SK-N-SH (cell line): ENCODE results near the gene SNX6. TPM values are rescaled to one million over a fixed set of nuclear protein-coding genes. Genes with fewer than 3 reads are reported as not detected.

ENCODE experiments used
- CTCF ChIA-PET: fragments of 300-600, 350-600 bp; formaldehyde crosslinking; extraction: SDS; loops from one replicate; lab custom pipeline; 2021; lab: Yijun Ruan, JAX
- POLR2A ChIA-PET: fragments of 350-600 bp; sonication (Branson Sonifier 250); formaldehyde crosslinking; extraction: SDS; loops from one replicate; lab custom pipeline; 2020; ENCODE audit warnings: antibody characterized with exemption, inconsistent platforms; lab: Yijun Ruan, JAX
- DNase-seq: peaks from one replicate; pipeline ENCODE4 v3.0.0; 2012
- H2AFZ ChIP-seq: fragments of 200-600 bp; sonication (generic); 2 replicates; pipeline ENCODE4 v1.8.1; 2016; ENCODE audit warnings: antibody characterized with exemption, mild to moderate bottlenecking, low read depth
- H3F3A ChIP-seq: fragments of 200-600 bp; sonication (generic); replicated peaks from 2 replicates; pipeline ENCODE3; 2016; ENCODE audit warnings: antibody characterized with exemption, mild to moderate bottlenecking; ENCODE audit not compliant: insufficient read depth
- H3K27ac ChIP-seq, 2 experiments: fragments of 200-500 bp in 1 of 2; fragments of 200-600 bp in 1 of 2; sonication (Bioruptor generic) in 1 of 2; sonication (generic), shearing (Covaris generic) in 1 of 2; 2 replicates each; pipeline versions ENCODE4 v1.5.1 to v1.6.1; 2014 to 2016; ENCODE audit warnings: low read depth in 2 of 2, inconsistent platforms in 1 of 2, low read length in 1 of 2, mild to moderate bottlenecking in 1 of 2, mixed read lengths in 1 of 2
- H3K27me3 ChIP-seq: fragments of 200-600 bp; sonication (generic), shearing (Covaris generic); 2 replicates; pipeline ENCODE4 v1.6.1; 2016; ENCODE audit warnings: mixed run types; ENCODE audit not compliant: insufficient read depth
- H3K36me3 ChIP-seq, 2 experiments: fragments of 200-500 bp in 1 of 2; fragments of 200-600 bp in 1 of 2; sonication (Bioruptor generic) in 1 of 2; sonication (generic) in 1 of 2; replicated peaks in 1 of 2; 2 replicates each; pipeline versions ENCODE3 to v1.5.1; 2014 to 2016; ENCODE audit warnings: low read length in 1 of 2, mild to moderate bottlenecking in 1 of 2; ENCODE audit not compliant: insufficient read depth in 2 of 2, control insufficient read depth in 1 of 2
- H3K4me1 ChIP-seq, 2 experiments: fragments of 200-500 bp in 1 of 2; fragments of 200-600 bp in 1 of 2; sonication (Bioruptor generic) in 1 of 2; sonication (generic), shearing (Covaris generic) in 1 of 2; 2 replicates each; pipeline versions ENCODE4 v1.5.1 to v1.6.1; 2014 to 2016; ENCODE audit warnings: low read depth in 1 of 2, low read length in 1 of 2, mixed run types in 1 of 2; ENCODE audit not compliant: insufficient read depth in 2 of 2, control insufficient read depth in 1 of 2
- H3K4me2 ChIP-seq: fragments of 200-600 bp; sonication (generic), shearing (Covaris generic); 2 replicates; pipeline ENCODE4 v1.6.1; 2017; ENCODE audit warnings: mixed run types
- H3K4me3 ChIP-seq, 2 experiments: fragments of 200-500 bp in 1 of 2; fragments of 200-600 bp in 1 of 2; sonication (Bioruptor generic) in 1 of 2; sonication (generic), shearing (Covaris generic) in 1 of 2; 2 replicates each; pipeline versions ENCODE4 v1.5.1 to v1.8.1; 2014 to 2016; ENCODE audit warnings: low read depth in 2 of 2, inconsistent platforms in 1 of 2, low read length in 1 of 2, mild to moderate bottlenecking in 1 of 2, mixed read lengths in 1 of 2, moderate library complexity in 1 of 2
- H3K79me2 ChIP-seq: fragments of 200-600 bp; sonication (generic); 2 replicates; pipeline ENCODE4 v1.8.1; 2017; ENCODE audit warnings: mild to moderate bottlenecking; ENCODE audit not compliant: insufficient read depth
- H3K9ac ChIP-seq: fragments of 200-600 bp; sonication (generic); 2 replicates; pipeline ENCODE4 v1.6.1; 2017; ENCODE audit warnings: mixed run types
- H3K9me2 ChIP-seq: fragments of 200-600 bp; sonication (generic); 2 replicates; pipeline ENCODE4 v1.6.1; 2017; ENCODE audit warnings: mixed run types
- H3K9me3 ChIP-seq: fragments of 200-600 bp; sonication (generic); 2 replicates; pipeline ENCODE4 v1.6.1; 2017; ENCODE audit warnings: mixed run types, mild to moderate bottlenecking, moderate library complexity
- H4K20me1 ChIP-seq: fragments of 200-600 bp; sonication (generic); 2 replicates; pipeline ENCODE4 v1.6.1; 2017; ENCODE audit warnings: mild to moderate bottlenecking, mixed run types; ENCODE audit not compliant: insufficient read depth
- EP300 ChIP-seq, 2 experiments: IDR thresholded peaks; 2 replicates each; pipeline versions ENCODE4 v1.4.0 to v1.6.1; 2012; ENCODE audit warnings: borderline replicate concordance in 1 of 2, low read depth in 1 of 2, low read length in 1 of 2
- FOSL2 ChIP-seq: IDR thresholded peaks from 2 replicates; pipeline ENCODE4 v1.4.0; 2012; ENCODE audit warnings: low read depth, mild to moderate bottlenecking, moderate library complexity, borderline replicate concordance
- FOXJ3 ChIP-seq: sonication (generic); formaldehyde crosslinking; IDR thresholded peaks from 2 replicates; pipeline ENCODE4 v1.5.1; 2020; ENCODE audit warnings: mild to moderate bottlenecking, missing genetic modification reagents
- GABPA ChIP-seq: IDR thresholded peaks from 2 replicates; pipeline ENCODE4 v1.4.0; 2012; ENCODE audit warnings: low read depth, mild to moderate bottlenecking
- GATA2 ChIP-seq: sonication (generic); formaldehyde crosslinking; IDR thresholded peaks from 2 replicates; pipeline ENCODE4 v1.5.0; 2020; ENCODE audit warnings: mild to moderate bottlenecking, missing genetic modification reagents
- IRF3 ChIP-seq: fragments of 150-350 bp; IDR thresholded peaks from 2 replicates; pipeline ENCODE4 v1.6.1; 2016; ENCODE audit warnings: mild to moderate bottlenecking, low read depth, low read length
- MEF2A ChIP-seq: IDR thresholded peaks from 2 replicates; pipeline ENCODE4 v1.4.0; 2012; ENCODE audit warnings: low read depth, borderline replicate concordance
- MXI1 ChIP-seq: IDR thresholded peaks from 2 replicates; pipeline ENCODE4 v1.6.1; 2012; ENCODE audit warnings: mild to moderate bottlenecking, low read depth, low read length, improper control_type of control experiment
- NFIC ChIP-seq: IDR thresholded peaks from 2 replicates; pipeline ENCODE4 v1.4.0; 2012; ENCODE audit warnings: borderline replicate concordance
- NRF1 ChIP-seq: IDR thresholded peaks from 2 replicates; pipeline ENCODE4 v1.6.1; 2012; ENCODE audit warnings: low read depth, mild to moderate bottlenecking, low read length
- RCOR1 ChIP-seq: fragments of 150-350 bp; IDR thresholded peaks from 2 replicates; pipeline ENCODE4 v1.6.1; 2017; ENCODE audit warnings: antibody characterized with exemption, low read length
- RFX5 ChIP-seq: IDR thresholded peaks from 2 replicates; pipeline ENCODE4 v1.6.1; 2012; ENCODE audit warnings: mild to moderate bottlenecking, improper control_type of control experiment, low read length
- SMC3 ChIP-seq: IDR thresholded peaks from 2 replicates; pipeline ENCODE4 v1.6.1; 2012; ENCODE audit warnings: low read depth, low read length, improper control_type of control experiment
- TAF1 ChIP-seq: IDR thresholded peaks from 2 replicates; pipeline ENCODE4 v1.6.1; 2012; ENCODE audit warnings: low read depth, mild to moderate bottlenecking, low read length, moderate library complexity, borderline replicate concordance
- TEAD4 ChIP-seq: IDR thresholded peaks from 2 replicates; pipeline ENCODE4 v1.4.0; 2012; ENCODE audit warnings: mild to moderate bottlenecking, borderline replicate concordance; ENCODE audit not compliant: insufficient read depth
- ZBTB33 ChIP-seq: IDR thresholded peaks from 2 replicates; pipeline ENCODE4 v1.4.0; 2012; ENCODE audit warnings: low read depth, borderline replicate concordance
- WGBS: methylation state at CpG from one replicate; pipeline ENCODE4 v1.1.6; 2017; ENCODE audit warnings: low lambda C conversion rate; 5-methylcytosine and 5-hydroxymethylcytosine counted together
- polyA plus RNA-seq, 3 experiments: library from polyadenylated mRNA; depleted of rRNA; stranded (reverse); fragments of >200 nt; gene quantifications; 2 replicates each; pipeline ENCODE4 v1.2.3, GENCODE V29; 2012
- TF ChIP-seq, protein P1 (sequence below): fragments of 200-600 bp; sonication (generic); IDR thresholded peaks from 2 replicates; pipeline ENCODE4 v1.6.1; 2017; ENCODE audit warnings: antibody characterized with exemption, mild to moderate bottlenecking, moderate library complexity
- TF ChIP-seq, protein P2 (sequence below): IDR thresholded peaks from 2 replicates; pipeline ENCODE4 v1.4.0; 2012; ENCODE audit warnings: low read depth
- TF ChIP-seq, protein P3 (sequence below): IDR thresholded peaks from 2 replicates; pipeline ENCODE4 v1.4.0; 2012; ENCODE audit warnings: low read depth, borderline replicate concordance

Gene SNX6
- polyA plus RNA-seq, 1 of the 3 experiments (the other 2 are of a cell fraction): 33.1 TPM

DNA sequence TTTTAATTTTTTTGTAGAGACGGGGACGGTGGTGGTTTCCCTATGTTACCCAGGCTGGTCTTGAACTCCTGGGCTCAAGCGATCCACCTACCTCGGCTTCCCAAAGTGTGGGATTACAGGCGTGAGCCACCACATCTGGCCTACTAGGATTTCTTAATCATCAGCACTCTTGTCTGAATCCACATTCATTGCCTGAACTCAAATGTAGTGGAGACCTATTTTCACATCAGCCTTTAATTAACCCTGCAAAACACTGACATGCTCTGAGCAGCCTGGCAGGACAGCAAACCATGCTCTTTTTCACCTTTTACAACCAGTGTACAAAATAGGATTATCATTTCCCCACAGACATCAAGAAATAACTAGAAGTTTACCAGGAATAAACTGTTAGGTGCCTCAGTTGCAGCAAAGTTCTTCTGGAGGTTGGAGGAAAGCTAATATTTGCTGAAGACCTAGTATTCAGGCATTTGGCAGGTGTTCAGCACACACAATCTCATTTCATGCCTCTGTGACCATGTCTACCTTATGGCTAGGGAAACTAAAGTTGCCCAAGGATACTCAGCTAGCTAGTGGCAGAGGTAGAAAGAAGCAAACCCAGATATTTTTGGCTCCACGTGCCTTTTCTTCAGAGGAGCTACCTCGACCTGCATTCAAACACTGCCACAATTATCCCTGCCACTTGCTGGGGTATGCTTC, 46.7 kb upstream of the SNX6 start:
- 87% methylated on average over 7 of the region's 7 CpGs for WGBS
- H3K4me2 ChIP-seq: no peak overlapping the region
- CTCF ChIA-PET: interaction anchor here (3.7 kb wide), 1 partner anchor 46 kb away, joined by 19 read pairs; no protein-coding TSS in a partner anchor

GRCh38 chr14:34673702-34674101, 43.8 kb upstream of the SNX6 start:
- H3F3A ChIP-seq: peaks cover 6% of the 10 kb centered on the region
- POLR2A ChIA-PET: no interaction called here
- H4K20me1 ChIP-seq: no peaks in the 10 kb centered on the region
- H3K27ac ChIP-seq: no peak overlapping the region
- H3K9me3 ChIP-seq: no peaks in the 10 kb centered on the region
- TF ChIP-seq FOXJ3 (CRISPR knock-in tag) (no peak), NFIC (no peak), MEF2A (no peak), GABPA (no peak), MXI1 (no peak), TEAD4 (no peak), TAF1 (no peak), EP300 (IDR thresholded peaks at IDR 0.05; ENCODE audit: borderline replicate concordance in 1 of 2, low read depth in 1 of 2, low read length in 1 of 2) (no peak), ZBTB33 (no peak), SMC3 (no peak), IRF3 (no peak), FOSL2 (no peak), GATA2 (CRISPR knock-in tag) (no peak)
- TF ChIP-seq, protein P1, sequence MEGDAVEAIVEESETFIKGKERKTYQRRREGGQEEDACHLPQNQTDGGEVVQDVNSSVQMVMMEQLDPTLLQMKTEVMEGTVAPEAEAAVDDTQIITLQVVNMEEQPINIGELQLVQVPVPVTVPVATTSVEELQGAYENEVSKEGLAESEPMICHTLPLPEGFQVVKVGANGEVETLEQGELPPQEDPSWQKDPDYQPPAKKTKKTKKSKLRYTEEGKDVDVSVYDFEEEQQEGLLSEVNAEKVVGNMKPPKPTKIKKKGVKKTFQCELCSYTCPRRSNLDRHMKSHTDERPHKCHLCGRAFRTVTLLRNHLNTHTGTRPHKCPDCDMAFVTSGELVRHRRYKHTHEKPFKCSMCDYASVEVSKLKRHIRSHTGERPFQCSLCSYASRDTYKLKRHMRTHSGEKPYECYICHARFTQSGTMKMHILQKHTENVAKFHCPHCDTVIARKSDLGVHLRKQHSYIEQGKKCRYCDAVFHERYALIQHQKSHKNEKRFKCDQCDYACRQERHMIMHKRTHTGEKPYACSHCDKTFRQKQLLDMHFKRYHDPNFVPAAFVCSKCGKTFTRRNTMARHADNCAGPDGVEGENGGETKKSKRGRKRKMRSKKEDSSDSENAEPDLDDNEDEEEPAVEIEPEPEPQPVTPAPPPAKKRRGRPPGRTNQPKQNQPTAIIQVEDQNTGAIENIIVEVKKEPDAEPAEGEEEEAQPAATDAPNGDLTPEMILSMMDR: no peak
- TF ChIP-seq, protein P2, sequence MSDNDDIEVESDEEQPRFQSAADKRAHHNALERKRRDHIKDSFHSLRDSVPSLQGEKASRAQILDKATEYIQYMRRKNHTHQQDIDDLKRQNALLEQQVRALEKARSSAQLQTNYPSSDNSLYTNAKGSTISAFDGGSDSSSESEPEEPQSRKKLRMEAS: no peak
- TF ChIP-seq, all 33 proteins: peak for 0
- Histone ChIP-seq H3K36me3 (no peaks in the 10 kb centered on the region), H3K27me3 (no peaks in the 10 kb centered on the region), H3K9ac (no peak overlapping the region), H3K9me2 (no peaks in the 10 kb centered on the region), H3K4me2 (no peak overlapping the region), H2AFZ (no peak overlapping the region), H3K4me3 (no peak overlapping the region), H3K4me1 (peaks cover 0 to 4% of the 10 kb centered on the region in 2 experiments; a peak in 1 of 4 replicates), H3K79me2 (no peaks in the 10 kb centered on the region)
- no peak for DNase-seq
- CTCF ChIA-PET: interaction anchor here (0.9 to 7.1 kb wide), 9 partner anchors 11 to 271 kb away, joined by 3 to 107 read pairs (median 7); partner anchors contain the start of gene CFL2
- WGBS: 54% methylated on average over 1 of the region's 1 CpG

More for the DNA sequence above, 46.7 kb upstream of the SNX6 start:
- H2AFZ ChIP-seq: no peak overlapping the region
- no peaks in the 10 kb centered on the region for H3K36me3 ChIP-seq
- no peaks in the 10 kb centered on the region for H3K9me3 ChIP-seq
- H3K4me3 ChIP-seq: no peak overlapping the region
- DNase-seq: no peak
- POLR2A ChIA-PET: interaction anchor here (0.8 kb wide), 1 partner anchor 38 kb away, joined by 4 read pairs; the partner anchor contains the start of gene CFL2
- H3K4me1 ChIP-seq: peaks cover 3 to 4% of the 10 kb centered on the region in 2 experiments; a peak in 2 of 4 replicates
- TF ChIP-seq RCOR1 (no peak), MEF2A (no peak), RFX5 (no peak), TAF1 (no peak), NRF1 (no peak)
- TF ChIP-seq, protein P3, sequence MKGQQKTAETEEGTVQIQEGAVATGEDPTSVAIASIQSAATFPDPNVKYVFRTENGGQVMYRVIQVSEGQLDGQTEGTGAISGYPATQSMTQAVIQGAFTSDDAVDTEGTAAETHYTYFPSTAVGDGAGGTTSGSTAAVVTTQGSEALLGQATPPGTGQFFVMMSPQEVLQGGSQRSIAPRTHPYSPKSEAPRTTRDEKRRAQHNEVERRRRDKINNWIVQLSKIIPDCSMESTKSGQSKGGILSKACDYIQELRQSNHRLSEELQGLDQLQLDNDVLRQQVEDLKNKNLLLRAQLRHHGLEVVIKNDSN: no peak
- no peaks in the 10 kb centered on the region for H3K79me2 ChIP-seq
- no peaks in the 10 kb centered on the region for H3K27me3 ChIP-seq
- no peaks in the 10 kb centered on the region for H4K20me1 ChIP-seq
- H3K9me2 ChIP-seq: no peaks in the 10 kb centered on the region
- H3F3A ChIP-seq: peaks cover 6% of the 10 kb centered on the region
- no peak overlapping the region for H3K9ac ChIP-seq
- H3K27ac ChIP-seq: no peak overlapping the region
